Adrenal gland (tissue), 12 donors: ENCODE measurements around the gene MYRFL. TPM values are rescaled to one million over a fixed set of nuclear protein-coding genes. Genes with fewer than 3 reads are reported as not detected.

Source experiments
- DNase-seq, 7 donors: peaks; one replicate each; pipeline ENCODE4 v3.0.0-alpha.2; 2019 to 2020
- H3K27ac ChIP-seq, 5 donors: fragments of 200-600 bp; sonication (generic) in 4 of 5; 1 replicate in 3 of 5; 2 replicates in 2 of 5; pipeline versions ENCODE4 v1.5.1 to v1.8.0; 2016 to 2020; ENCODE audit warnings: mild to moderate bottlenecking in 1 of 5
- H3K27me3 ChIP-seq: fragments of 200-600 bp; 2 replicates; pipeline ENCODE4 v1.8.0; 2021
- H3K36me3 ChIP-seq, 2 donors: fragments of 200-600 bp; replicated peaks in 1 of 2; 1 replicate in 1 of 2; 2 replicates in 1 of 2; pipeline versions ENCODE4 v1.5.1 to v1.8.0; 2018 to 2022
- H3K4me1 ChIP-seq, 2 donors: fragments of 200-600 bp; replicated peaks in 1 of 2; 1 replicate in 1 of 2; 2 replicates in 1 of 2; pipeline versions ENCODE4 v1.5.1 to v1.8.0; 2018 to 2021
- H3K4me3 ChIP-seq, 4 donors: fragments of 200-600 bp; sonication (generic) in 3 of 4; one replicate each; pipeline ENCODE4 v1.5.1; 2016 to 2018
- H3K9me3 ChIP-seq, 3 donors: fragments of 200-600 bp; sonication (generic) in 1 of 3; replicated peaks in 1 of 3; 1 replicate in 2 of 3; 2 replicates in 1 of 3; pipeline versions ENCODE4 v1.5.1 to v1.8.0; 2016 to 2021
- POLR2A ChIP-seq, 2 donors: fragments of 450-650 bp; IDR thresholded peaks; one replicate each; pipeline ENCODE4 v1.6.1; 2017; ENCODE audit warnings: antibody characterized with exemption in 2 of 2, mild to moderate bottlenecking in 2 of 2, moderate library complexity in 1 of 2
- WGBS, 4 donors: extraction: QIAGEN DNeasy Blood & Tissue Kit in 2 of 4; methylation state at CpG; one replicate each; pipeline versions ENCODE4 v1.1.5 to v1.1.7; 2013 to 2017; 5-methylcytosine and 5-hydroxymethylcytosine counted together
- intact Hi-C, 2 donors: fragments of 100-400 bp; cut with DNase I; formaldehyde crosslinking; loops; one replicate each; pipeline versions ENCODE4 v1.14.1 to v1.15.0; 2022 to 2023
- polyA plus RNA-seq, 3 donors: library from polyadenylated mRNA; stranded (reverse); fragments of 200-250 nt in 2 of 3; fragments of 350-450 nt in 1 of 3; fragmentation: Illumina TruSeq in 1 of 3; extraction: RNeasy Lipid Tissue Mini Kit (QIAGEN cat#74804) in 1 of 3; gene quantifications; one replicate each; pipeline ENCODE4 v1.2.3, GENCODE V29; 2013 to 2014
- total RNA-seq, 9 donors: library from RNA; depleted of rRNA in 4 of 9; stranded (reverse); fragments of >200 nt in 4 of 9; fragments of 120-200 nt in 1 of 9; fragmentation: NEBNext Ultra II Directional in 1 of 9; extraction: Animal tissue kit (Norgen Biotek cat#: 25700) in 1 of 9; gene quantifications; one replicate each; pipeline versions ENCODE4 v1.1.0 to v1.2.4, GENCODE V29; 2013 to 2023
- TF ChIP-seq, protein P1 (sequence below), 6 experiments: fragments of 450-650 bp in 4 of 6; fragments of 200-600 bp in 2 of 6; sonication (generic) in 1 of 6; IDR thresholded peaks; 1 replicate in 5 of 6; 2 replicates in 1 of 6; pipeline versions ENCODE4 v1.5.1 to v1.8.0; 2016 to 2021; ENCODE audit warnings: antibody characterized with exemption in 6 of 6, mild to moderate bottlenecking in 2 of 6, moderate library complexity in 1 of 6
- donor health status: healthy with polysubstance abuse.
- donor health status: Bipolar disorder and iron deficiency.
- donor health status: DM: yes; HTN: yes; CAD: no.
- donor health status: DM: no; HTN: no; CAD: no.
- donor health status: DM: no; HTN: no; CAD: no.
- donor health status: DM: yes; HTN: yes; CAD: no.

MYRFL gene
- total and polyA plus RNA-seq, 12 donors, result 0.07 to 1.00 (median 0.30) TPM

DNA sequence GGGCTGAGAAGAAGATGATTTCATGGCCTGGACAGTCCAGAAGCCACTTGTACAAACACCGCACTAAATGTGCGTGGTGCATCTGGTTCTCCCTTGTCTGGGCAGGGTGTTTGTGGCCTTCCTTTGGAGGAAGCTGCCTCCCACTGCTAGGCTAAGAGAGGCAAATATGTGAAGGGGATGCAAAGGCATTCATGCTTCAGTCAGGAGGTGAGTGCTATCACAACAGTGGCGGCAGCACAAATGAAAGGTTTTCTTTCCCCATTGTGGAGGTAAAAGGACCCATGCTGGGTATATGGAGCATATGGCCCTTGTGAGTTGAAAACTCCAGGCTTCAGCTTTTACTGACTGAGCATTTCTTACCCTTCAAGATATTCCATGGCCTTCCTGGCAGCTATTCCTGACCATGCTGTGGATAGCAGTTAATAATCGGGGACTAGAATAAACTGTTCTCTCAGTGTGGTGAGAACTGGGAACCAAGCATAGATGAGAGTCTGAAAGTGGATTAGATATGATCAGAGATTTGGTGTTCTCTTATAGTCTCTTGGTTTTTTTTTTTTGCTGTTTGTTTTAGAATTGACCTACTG is 69.9 kb downstream of the MYRFL start:
- Histone ChIP-seq H3K4me3 (no peak overlapping the region), H3K9me3 (no peaks in the 10 kb centered on the region), H3K4me1 (no peaks in the 10 kb centered on the region), H3K27ac (no peak overlapping the region), H3K36me3 (no peaks in the 10 kb centered on the region), H3K27me3 (no peaks in the 10 kb centered on the region)
- 94 to 98% (median 97%) methylated on average over 4 of the region's 4 CpGs for WGBS, 4 donors
- intact Hi-C loops, result loop anchor here (5.0 to 10.0 kb wide), 2 partner anchors 470 to 682 kb away; partner anchors contain the start of gene KCNMB4 (in 1 of the 2)
- no peak for TF ChIP-seq POLR2A (IDR thresholded peaks at IDR 0.05)
- TF ChIP-seq, protein P1, sequence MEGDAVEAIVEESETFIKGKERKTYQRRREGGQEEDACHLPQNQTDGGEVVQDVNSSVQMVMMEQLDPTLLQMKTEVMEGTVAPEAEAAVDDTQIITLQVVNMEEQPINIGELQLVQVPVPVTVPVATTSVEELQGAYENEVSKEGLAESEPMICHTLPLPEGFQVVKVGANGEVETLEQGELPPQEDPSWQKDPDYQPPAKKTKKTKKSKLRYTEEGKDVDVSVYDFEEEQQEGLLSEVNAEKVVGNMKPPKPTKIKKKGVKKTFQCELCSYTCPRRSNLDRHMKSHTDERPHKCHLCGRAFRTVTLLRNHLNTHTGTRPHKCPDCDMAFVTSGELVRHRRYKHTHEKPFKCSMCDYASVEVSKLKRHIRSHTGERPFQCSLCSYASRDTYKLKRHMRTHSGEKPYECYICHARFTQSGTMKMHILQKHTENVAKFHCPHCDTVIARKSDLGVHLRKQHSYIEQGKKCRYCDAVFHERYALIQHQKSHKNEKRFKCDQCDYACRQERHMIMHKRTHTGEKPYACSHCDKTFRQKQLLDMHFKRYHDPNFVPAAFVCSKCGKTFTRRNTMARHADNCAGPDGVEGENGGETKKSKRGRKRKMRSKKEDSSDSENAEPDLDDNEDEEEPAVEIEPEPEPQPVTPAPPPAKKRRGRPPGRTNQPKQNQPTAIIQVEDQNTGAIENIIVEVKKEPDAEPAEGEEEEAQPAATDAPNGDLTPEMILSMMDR (IDR thresholded peaks at IDR 0.05), result no peak
- no peak for DNase-seq

DNA sequence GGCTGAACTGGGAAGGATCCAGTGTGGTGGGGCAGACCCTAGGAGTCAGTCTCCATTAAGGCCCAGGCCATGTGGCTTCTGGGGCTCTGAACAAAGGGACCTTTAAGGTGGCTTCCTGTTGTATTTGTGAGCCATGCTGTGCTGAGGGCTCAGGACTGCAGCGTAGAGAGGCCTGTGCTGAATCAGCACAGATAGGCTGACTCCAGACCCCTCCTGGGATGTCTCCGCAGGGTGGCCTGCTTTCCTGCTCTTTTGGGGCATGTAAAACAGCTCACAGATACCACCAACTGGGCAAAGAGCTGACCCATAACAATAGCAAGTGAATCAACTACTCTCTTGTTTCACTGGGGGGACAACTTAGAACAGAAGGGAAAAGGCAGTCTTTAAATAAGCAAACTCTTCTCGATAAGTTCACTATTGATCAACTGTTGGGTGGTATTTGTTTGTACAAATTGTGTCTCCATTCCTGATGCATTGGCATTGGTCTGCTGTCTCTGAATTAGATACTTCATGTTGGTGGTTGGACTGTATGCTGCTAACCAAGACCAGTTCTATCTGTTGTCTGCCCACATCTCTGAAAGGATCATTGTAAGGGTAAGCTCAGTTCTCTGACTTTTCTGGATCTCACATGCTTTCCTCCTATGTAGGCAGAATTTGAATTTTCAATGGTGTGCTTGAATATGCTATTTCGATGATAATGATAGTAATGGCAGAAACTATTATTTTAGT is 71.8 kb downstream of the MYRFL start:
- H3K9me3 ChIP-seq, result no peaks in the 10 kb centered on the region
- WGBS, 4 donors, result 80 to 95% (median 91%) methylated on average over 4 of the region's 4 CpGs
- H3K27ac ChIP-seq, result no peak overlapping the region
- intact Hi-C loops, result loop anchor here (5.0 to 10.0 kb wide), 2 partner anchors 468 to 680 kb away; partner anchors contain the start of gene KCNMB4 (in 1 of the 2)
- peaks cover 0 to 5% of the 10 kb centered on the region in 2 donors for H3K4me1 ChIP-seq
- TF ChIP-seq, protein P1 (IDR thresholded peaks at IDR 0.05), result no peak
- no peak for TF ChIP-seq POLR2A (IDR thresholded peaks at IDR 0.05)
- H3K36me3 ChIP-seq, result no peaks in the 10 kb centered on the region
- no peaks in the 10 kb centered on the region for H3K27me3 ChIP-seq
- H3K4me3 ChIP-seq, result no peak overlapping the region
- no peak for DNase-seq

DNA sequence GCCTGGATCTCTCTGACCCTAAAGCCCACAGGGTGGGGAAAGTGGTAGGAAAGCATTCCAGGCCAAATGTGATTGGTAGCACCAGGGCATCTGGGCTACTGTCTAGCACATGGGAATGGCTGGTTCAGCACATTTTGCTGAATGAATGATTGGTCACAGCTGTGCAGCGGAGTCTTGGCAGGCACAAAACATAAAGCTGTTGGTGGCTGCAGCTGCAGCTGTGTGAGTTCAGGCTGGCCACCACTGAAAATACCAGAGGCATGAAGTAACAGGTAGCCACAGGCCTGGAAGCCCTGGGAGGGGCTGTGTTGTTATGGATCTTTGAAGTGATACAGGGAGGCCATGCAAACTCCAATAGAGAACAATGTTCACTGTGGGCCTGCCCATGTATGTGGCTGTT is 72.7 kb downstream of the MYRFL start:
- intact Hi-C loops, result loop anchor here (2.0 to 10.0 kb wide), 3 partner anchors 467 to 680 kb away; partner anchors contain the start of gene KCNMB4 (in 1 of the 2)
- no peak for DNase-seq
- Histone ChIP-seq H3K27me3 (no peaks in the 10 kb centered on the region), H3K4me3 (no peak overlapping the region), H3K4me1 (peaks cover 0 to 5% of the 10 kb centered on the region in 2 donors), H3K9me3 (no peaks in the 10 kb centered on the region), H3K27ac (no peak overlapping the region), H3K36me3 (no peaks in the 10 kb centered on the region)
- WGBS, 4 donors, result 0 to 100% (median 89%) methylated on average over 1 of the region's 1 CpG
- TF ChIP-seq, protein P1 (IDR thresholded peaks at IDR 0.05), result no peak
- no peak for TF ChIP-seq POLR2A (IDR thresholded peaks at IDR 0.05)

DNA sequence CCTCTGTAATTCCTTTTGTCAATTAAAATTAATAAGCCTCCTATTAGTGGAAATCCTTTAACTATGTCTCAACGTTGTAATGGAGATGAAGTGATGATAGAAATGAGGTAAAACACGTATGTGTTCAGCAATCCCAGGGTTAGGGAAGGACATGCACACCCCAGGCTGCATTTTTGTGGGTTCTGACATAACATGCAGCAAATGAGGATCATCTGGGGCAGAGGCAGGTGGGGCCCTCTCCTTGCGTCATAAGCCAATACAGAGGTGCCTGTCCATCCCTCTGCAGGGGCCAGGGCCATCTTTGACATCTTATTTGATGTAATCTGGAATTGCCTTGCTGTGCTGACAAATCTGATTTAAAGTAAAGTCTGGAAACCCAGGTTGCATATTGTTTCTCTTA is 73.2 kb downstream of the MYRFL start:
- H3K4me3 ChIP-seq, result no peak overlapping the region
- no peaks in the 10 kb centered on the region for H3K9me3 ChIP-seq
- no peaks in the 10 kb centered on the region for H3K27me3 ChIP-seq
- H3K4me1 ChIP-seq, result peaks cover 0 to 5% of the 10 kb centered on the region in 2 donors
- intact Hi-C loops, result loop anchor here (2.0 to 10.0 kb wide), 3 partner anchors 467 to 679 kb away; partner anchors contain the start of gene KCNMB4 (in 1 of the 2)
- DNase-seq, result no peak
- H3K36me3 ChIP-seq, result no peaks in the 10 kb centered on the region
- H3K27ac ChIP-seq, result no peak overlapping the region
- 26 to 82% (median 77%) methylated on average over 3 of the region's 3 CpGs for WGBS, 4 donors
- TF ChIP-seq, protein P1 (IDR thresholded peaks at IDR 0.05), result no peak
- TF ChIP-seq POLR2A (IDR thresholded peaks at IDR 0.05), result no peak
